OCI-LY3 (cell line): ENCODE measurements around the gene TMEM259.

Experiments used
- EZH2phosphoT487 ChIP-seq: fragments of 200-600 bp; shearing (Covaris generic); IDR thresholded peaks from 2 replicates; pipeline ENCODE4 v1.6.1; 2018; ENCODE audit warnings: antibody characterized with exemption, mixed run types, low read depth
- TF ChIP-seq, protein P1 (sequence below): fragments of 200-600, 300-600 bp; sonication (generic); IDR thresholded peaks from 2 replicates; pipeline ENCODE4 v1.5.1; 2014; ENCODE audit warnings: antibody characterized with exemption, low read length, low read depth

DNA sequence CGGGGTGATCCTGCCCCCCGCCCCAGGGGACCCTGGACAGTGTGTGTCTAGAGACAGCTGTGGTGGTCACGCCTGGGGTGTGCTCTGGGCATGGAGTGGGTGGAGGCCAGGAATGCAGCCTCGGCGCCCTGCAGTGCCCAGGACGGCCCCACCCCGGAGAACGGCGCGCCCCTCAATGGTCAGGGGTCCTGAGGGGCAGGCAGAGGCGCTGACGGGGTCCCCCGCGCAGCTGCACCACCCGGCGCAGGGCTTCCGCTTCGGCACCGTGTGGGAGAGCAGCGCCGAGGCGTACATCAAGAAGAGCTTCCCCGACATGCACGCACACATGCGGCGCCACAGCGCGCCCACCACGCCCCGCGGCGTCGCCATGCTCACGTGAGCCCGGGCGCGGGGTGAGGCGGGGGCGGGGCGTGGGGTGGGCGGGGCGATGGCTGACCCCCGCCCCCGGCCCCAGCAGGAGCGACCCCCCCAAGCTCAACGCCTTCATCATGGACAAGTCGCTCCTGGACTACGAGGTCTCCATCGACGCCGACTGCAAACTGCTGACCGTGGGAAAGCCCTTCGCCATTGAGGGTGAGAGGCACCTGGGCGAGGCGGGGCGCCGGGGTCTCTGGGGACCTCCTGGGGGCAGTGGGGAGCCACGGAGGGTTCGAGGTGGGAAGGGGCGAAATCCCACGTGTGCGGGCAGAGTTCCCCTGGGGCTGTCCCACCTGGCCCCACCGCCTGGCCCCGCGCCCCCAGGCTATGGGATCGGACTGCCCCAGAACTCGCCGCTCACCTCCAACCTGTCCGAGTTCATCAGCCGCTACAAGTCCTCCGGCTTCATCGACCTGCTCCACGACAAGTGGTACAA, 13.3 kb downstream of the TMEM259 start:
- TF ChIP-seq, protein P1, sequence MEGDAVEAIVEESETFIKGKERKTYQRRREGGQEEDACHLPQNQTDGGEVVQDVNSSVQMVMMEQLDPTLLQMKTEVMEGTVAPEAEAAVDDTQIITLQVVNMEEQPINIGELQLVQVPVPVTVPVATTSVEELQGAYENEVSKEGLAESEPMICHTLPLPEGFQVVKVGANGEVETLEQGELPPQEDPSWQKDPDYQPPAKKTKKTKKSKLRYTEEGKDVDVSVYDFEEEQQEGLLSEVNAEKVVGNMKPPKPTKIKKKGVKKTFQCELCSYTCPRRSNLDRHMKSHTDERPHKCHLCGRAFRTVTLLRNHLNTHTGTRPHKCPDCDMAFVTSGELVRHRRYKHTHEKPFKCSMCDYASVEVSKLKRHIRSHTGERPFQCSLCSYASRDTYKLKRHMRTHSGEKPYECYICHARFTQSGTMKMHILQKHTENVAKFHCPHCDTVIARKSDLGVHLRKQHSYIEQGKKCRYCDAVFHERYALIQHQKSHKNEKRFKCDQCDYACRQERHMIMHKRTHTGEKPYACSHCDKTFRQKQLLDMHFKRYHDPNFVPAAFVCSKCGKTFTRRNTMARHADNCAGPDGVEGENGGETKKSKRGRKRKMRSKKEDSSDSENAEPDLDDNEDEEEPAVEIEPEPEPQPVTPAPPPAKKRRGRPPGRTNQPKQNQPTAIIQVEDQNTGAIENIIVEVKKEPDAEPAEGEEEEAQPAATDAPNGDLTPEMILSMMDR = no peak
- TF ChIP-seq EZH2phosphoT487 = no peak
